ENCODE measurements around the gene PLCB1.
"Not testable (repeated sequence)": the region's sequence is repeated elsewhere in the genome, so short reads cannot be mapped to it uniquely, and the experiment has no call there.

PLCB1 gene

GRCh38 chr20:8364734-8365078 is 232.6 kb downstream of the PLCB1 start:
- peaks cover 13% of the 10 kb centered on the region for H3K27me3 Mint-ChIP-seq
- H3K27ac Mint-ChIP-seq: no peak overlapping the region
- H3K4me1 Mint-ChIP-seq (ENCODE audit: low read depth): peaks cover 37% of the 10 kb centered on the region
- H3K36me3 Mint-ChIP-seq (ENCODE audit: low read depth): no peaks in the 10 kb centered on the region
- no peaks in the 10 kb centered on the region for H3K9me3 Mint-ChIP-seq
- H3K4me3 Mint-ChIP-seq: no peak overlapping the region

- Mint-ChIP-seq H3K4me1 (ENCODE audit: low read depth) (peaks cover 39% of the 10 kb centered on the region), H3K27ac (no peak overlapping the region), H3K27me3 (peaks cover 13% of the 10 kb centered on the region), H3K9me3 (no peaks in the 10 kb centered on the region), H3K4me3 (no peak overlapping the region), H3K36me3 (ENCODE audit: low read depth) (no peaks in the 10 kb centered on the region)
These were observed 233.6 kb downstream of the PLCB1 start for GRCh38 chr20:8365634-8366033.

GRCh38 chr20:8366303-8366923 is 234.3 kb downstream of the PLCB1 start:
- Mint-ChIP-seq H3K9me3 (no peaks in the 10 kb centered on the region), H3K4me1 (ENCODE audit: low read depth) (peaks cover 31% of the 10 kb centered on the region), H3K27me3 (peaks cover 13% of the 10 kb centered on the region), H3K36me3 (ENCODE audit: low read depth) (no peaks in the 10 kb centered on the region), H3K4me3 (no peak overlapping the region), H3K27ac (no peak overlapping the region)

- no peak overlapping the region for H3K27ac Mint-ChIP-seq
- peaks cover 13% of the 10 kb centered on the region for H3K27me3 Mint-ChIP-seq
- H3K4me3 Mint-ChIP-seq: no peak overlapping the region
- H3K9me3 Mint-ChIP-seq: no peaks in the 10 kb centered on the region
- peaks cover 26% of the 10 kb centered on the region for H3K4me1 Mint-ChIP-seq (ENCODE audit: low read depth)
- no peaks in the 10 kb centered on the region for H3K36me3 Mint-ChIP-seq (ENCODE audit: low read depth)
These were observed 235.6 kb downstream of the PLCB1 start for GRCh38 chr20:8367689-8368088.

GRCh38 chr20:8368670-8369069 is 236.6 kb downstream of the PLCB1 start:
- Mint-ChIP-seq H3K27ac (no peak overlapping the region), H3K27me3 (peaks cover 5% of the 10 kb centered on the region), H3K4me3 (no peak overlapping the region), H3K4me1 (ENCODE audit: low read depth) (peaks cover 26% of the 10 kb centered on the region), H3K36me3 (ENCODE audit: low read depth) (no peaks in the 10 kb centered on the region), H3K9me3 (no peaks in the 10 kb centered on the region)

GRCh38 chr20:8369311-8369710 is 237.2 kb downstream of the PLCB1 start:
- Mint-ChIP-seq H3K9me3 (no peaks in the 10 kb centered on the region), H3K4me1 (ENCODE audit: low read depth) (peaks cover 26% of the 10 kb centered on the region), H3K27ac (no peak overlapping the region), H3K27me3 (peaks cover 5% of the 10 kb centered on the region), H3K36me3 (ENCODE audit: low read depth) (no peaks in the 10 kb centered on the region), H3K4me3 (no peak overlapping the region)

GRCh38 chr20:8370774-8371173 is 238.7 kb downstream of the PLCB1 start:
- no peaks in the 10 kb centered on the region for H3K9me3 Mint-ChIP-seq
- H3K4me3 Mint-ChIP-seq: no peak overlapping the region
- H3K4me1 Mint-ChIP-seq (ENCODE audit: low read depth): peaks cover 26% of the 10 kb centered on the region
- H3K27me3 Mint-ChIP-seq: peaks cover 5% of the 10 kb centered on the region
- no peaks in the 10 kb centered on the region for H3K36me3 Mint-ChIP-seq (ENCODE audit: low read depth)
- no peak overlapping the region for H3K27ac Mint-ChIP-seq

GRCh38 chr20:8372824-8373380 is 240.8 kb downstream of the PLCB1 start:
- no peak overlapping the region for H3K27ac Mint-ChIP-seq
- H3K36me3 Mint-ChIP-seq (ENCODE audit: low read depth): no peaks in the 10 kb centered on the region
- H3K9me3 Mint-ChIP-seq: no peaks in the 10 kb centered on the region
- no peak overlapping the region for H3K4me3 Mint-ChIP-seq
- peaks cover 5% of the 10 kb centered on the region for H3K27me3 Mint-ChIP-seq
- H3K4me1 Mint-ChIP-seq (ENCODE audit: low read depth): peaks cover 17% of the 10 kb centered on the region

GRCh38 chr20:8373579-8373978 is 241.5 kb downstream of the PLCB1 start:
- Mint-ChIP-seq H3K4me1 (ENCODE audit: low read depth) (peaks cover 15% of the 10 kb centered on the region), H3K9me3 (no peaks in the 10 kb centered on the region), H3K27ac (no peak overlapping the region), H3K4me3 (no peak overlapping the region), H3K36me3 (ENCODE audit: low read depth) (no peaks in the 10 kb centered on the region), H3K27me3 (peaks cover 5% of the 10 kb centered on the region)

GRCh38 chr20:8375898-8376297 is 243.8 kb downstream of the PLCB1 start:
- H3K4me1 Mint-ChIP-seq (ENCODE audit: low read depth): no peaks in the 10 kb centered on the region
- no peak overlapping the region for H3K27ac Mint-ChIP-seq
- no peaks in the 10 kb centered on the region for H3K27me3 Mint-ChIP-seq
- H3K4me3 Mint-ChIP-seq: no peak overlapping the region
- no peaks in the 10 kb centered on the region for H3K36me3 Mint-ChIP-seq (ENCODE audit: low read depth)
- H3K9me3 Mint-ChIP-seq: no peaks in the 10 kb centered on the region

- H3K9me3 Mint-ChIP-seq: no peaks in the 10 kb centered on the region
- no peak overlapping the region for H3K4me3 Mint-ChIP-seq
- H3K4me1 Mint-ChIP-seq (ENCODE audit: low read depth): no peaks in the 10 kb centered on the region
- H3K27ac Mint-ChIP-seq: no peak overlapping the region
- H3K27me3 Mint-ChIP-seq: no peaks in the 10 kb centered on the region
- H3K36me3 Mint-ChIP-seq (ENCODE audit: low read depth): no peaks in the 10 kb centered on the region
These were observed 244.9 kb downstream of the PLCB1 start for GRCh38 chr20:8376940-8377339.

- not testable (repeated sequence) for H3K4me1 Mint-ChIP-seq (ENCODE audit: low read depth); H3K9me3 Mint-ChIP-seq; H3K4me3 Mint-ChIP-seq; H3K36me3 Mint-ChIP-seq (ENCODE audit: low read depth); H3K27ac Mint-ChIP-seq; H3K27me3 Mint-ChIP-seq
These were observed 247.1 kb downstream of the PLCB1 start for GRCh38 chr20:8379125-8379524.

GRCh38 chr20:8385247-8385646 is 253.2 kb downstream of the PLCB1 start:
- peaks cover 13% of the 10 kb centered on the region for H3K4me1 Mint-ChIP-seq (ENCODE audit: low read depth)
- no peaks in the 10 kb centered on the region for H3K27me3 Mint-ChIP-seq
- H3K9me3 Mint-ChIP-seq: no peaks in the 10 kb centered on the region
- H3K4me3 Mint-ChIP-seq: no peak overlapping the region
- H3K27ac Mint-ChIP-seq: no peak overlapping the region
- H3K36me3 Mint-ChIP-seq (ENCODE audit: low read depth): no peaks in the 10 kb centered on the region

GRCh38 chr20:8386991-8387390 is 254.9 kb downstream of the PLCB1 start:
- Mint-ChIP-seq H3K27me3 (peaks cover 1% of the 10 kb centered on the region), H3K27ac (no peak overlapping the region), H3K36me3 (ENCODE audit: low read depth) (no peaks in the 10 kb centered on the region), H3K4me1 (ENCODE audit: low read depth) (peaks cover 13% of the 10 kb centered on the region), H3K4me3 (no peak overlapping the region), H3K9me3 (no peaks in the 10 kb centered on the region)

GRCh38 chr20:8388141-8388540 is 256.1 kb downstream of the PLCB1 start:
- H3K27me3 Mint-ChIP-seq: peaks cover 3% of the 10 kb centered on the region
- H3K36me3 Mint-ChIP-seq (ENCODE audit: low read depth): no peaks in the 10 kb centered on the region
- no peak overlapping the region for H3K27ac Mint-ChIP-seq
- no peak overlapping the region for H3K4me3 Mint-ChIP-seq
- peaks cover 13% of the 10 kb centered on the region for H3K4me1 Mint-ChIP-seq (ENCODE audit: low read depth)
- H3K9me3 Mint-ChIP-seq: no peaks in the 10 kb centered on the region

GRCh38 chr20:8388707-8389106 is 256.6 kb downstream of the PLCB1 start:
- no peak overlapping the region for H3K4me3 Mint-ChIP-seq
- H3K9me3 Mint-ChIP-seq: no peaks in the 10 kb centered on the region
- H3K4me1 Mint-ChIP-seq (ENCODE audit: low read depth): peaks cover 13% of the 10 kb centered on the region
- no peaks in the 10 kb centered on the region for H3K36me3 Mint-ChIP-seq (ENCODE audit: low read depth)
- peaks cover 3% of the 10 kb centered on the region for H3K27me3 Mint-ChIP-seq
- H3K27ac Mint-ChIP-seq: no peak overlapping the region

All from stimulated activated naive CD8-positive, alpha-beta T cell treated with anti-CD3 and anti-CD28 coated beads, Interleukin-15, Interleukin-2, amounts not matched to agents 100 ng/mL and 50 ng/mL, for 24 hours (primary cell).